ENCODE results near the gene CYFIP2. TPM values are rescaled to one million over a fixed set of nuclear protein-coding genes. Genes with fewer than 3 reads are reported as not detected.
A peak's percentile ranks its signal among the peaks of the same experiment; 100 is the strongest.

Gene CYFIP2
- total RNA-seq, 4 donors from 2014 or later: 11.3 to 51.5 (median 13.6) TPM

- H3K4me3 ChIP-seq: no peak overlapping the region
- H3K9me3 ChIP-seq: no peaks in the 10 kb centered on the region
- no peaks in the 10 kb centered on the region for H3K4me1 ChIP-seq
- no peaks in the 10 kb centered on the region for H3K27me3 ChIP-seq
- TF ChIP-seq POLR2A (IDR thresholded peaks at IDR 0.05) (no peak), CTCF (IDR thresholded peaks at IDR 0.05) (no peak)
- H3K27ac ChIP-seq: no peak overlapping the region
- H3K36me3 ChIP-seq: no peaks in the 10 kb centered on the region
- intact Hi-C loops (cut with DNase I; ENCODE audit: low total_unique reads): loop anchor here (10.0 kb wide), 1 partner anchor 399 kb away; the partner anchor contains the start of gene THG1L
- no peak for DNase-seq
Measured at GRCh38 chr5:157335534-157336422, 69.9 kb downstream of the CYFIP2 start.

- Histone ChIP-seq H3K9me3 (no peaks in the 10 kb centered on the region), H3K4me3 (no peak overlapping the region), H3K27ac (no peak overlapping the region), H3K36me3 (no peaks in the 10 kb centered on the region), H3K27me3 (no peaks in the 10 kb centered on the region), H3K4me1 (no peaks in the 10 kb centered on the region)
- TF ChIP-seq CTCF (IDR thresholded peaks at IDR 0.05) (no peak), POLR2A (IDR thresholded peaks at IDR 0.05) (no peak)
- intact Hi-C loops (cut with DNase I; ENCODE audit: low total_unique reads): loop anchor here (10.0 kb wide), 1 partner anchor 398 kb away; the partner anchor contains the start of gene THG1L
- no peak for DNase-seq
Measured at GRCh38 chr5:157336423-157336744, 70.5 kb downstream of the CYFIP2 start.

GRCh38 chr5:157339409-157339808, 73.5 kb downstream of the CYFIP2 start:
- Histone ChIP-seq H3K27me3 (no peaks in the 10 kb centered on the region), H3K9me3 (no peaks in the 10 kb centered on the region), H3K36me3 (no peaks in the 10 kb centered on the region), H3K27ac (no peak overlapping the region), H3K4me3 (no peak overlapping the region), H3K4me1 (no peaks in the 10 kb centered on the region)
- no peak for DNase-seq
- intact Hi-C loops (cut with DNase I; ENCODE audit: low total_unique reads): loop anchor here (10.0 kb wide), 1 partner anchor 395 kb away; the partner anchor contains the start of gene THG1L
- TF ChIP-seq POLR2A (IDR thresholded peaks at IDR 0.05) (no peak), CTCF (IDR thresholded peaks at IDR 0.05) (no peak)

- H3K4me1 ChIP-seq: no peaks in the 10 kb centered on the region
- intact Hi-C loops (cut with DNase I; ENCODE audit: low total_unique reads): no loop called here
- peak in 2 of 4 experiments; percentile 4 to 16 for TF ChIP-seq CTCF (IDR thresholded peaks at IDR 0.05)
- no peak for TF ChIP-seq POLR2A (IDR thresholded peaks at IDR 0.05)
- no peaks in the 10 kb centered on the region for H3K9me3 ChIP-seq
- H3K36me3 ChIP-seq: no peaks in the 10 kb centered on the region
- H3K27ac ChIP-seq: no peak overlapping the region
- no peaks in the 10 kb centered on the region for H3K27me3 ChIP-seq
- DNase-seq: no peak
- H3K4me3 ChIP-seq: no peak overlapping the region
Measured at GRCh38 chr5:157342822-157343402, 77.0 kb downstream of the CYFIP2 start.

Data from uterus (tissue), 4 donors.